HG02970 (cell line): ENCODE measurements around the gene TTLL10.
"Not testable (repeated sequence)": the region's sequence is repeated elsewhere in the genome, so short reads cannot be mapped to it uniquely, and the experiment has no call there.

Source experiments
- ATAC-seq: cut with Tn5 transposase; IDR thresholded peaks from one replicate; pipeline ENCODE4 v1.9.1; 2021; ENCODE audit warnings: mild to moderate bottlenecking, moderate library complexity, moderate number of reproducible peaks; ENCODE audit not compliant: unreplicated experiment, low FRiP score

TTLL10 gene

DNA sequence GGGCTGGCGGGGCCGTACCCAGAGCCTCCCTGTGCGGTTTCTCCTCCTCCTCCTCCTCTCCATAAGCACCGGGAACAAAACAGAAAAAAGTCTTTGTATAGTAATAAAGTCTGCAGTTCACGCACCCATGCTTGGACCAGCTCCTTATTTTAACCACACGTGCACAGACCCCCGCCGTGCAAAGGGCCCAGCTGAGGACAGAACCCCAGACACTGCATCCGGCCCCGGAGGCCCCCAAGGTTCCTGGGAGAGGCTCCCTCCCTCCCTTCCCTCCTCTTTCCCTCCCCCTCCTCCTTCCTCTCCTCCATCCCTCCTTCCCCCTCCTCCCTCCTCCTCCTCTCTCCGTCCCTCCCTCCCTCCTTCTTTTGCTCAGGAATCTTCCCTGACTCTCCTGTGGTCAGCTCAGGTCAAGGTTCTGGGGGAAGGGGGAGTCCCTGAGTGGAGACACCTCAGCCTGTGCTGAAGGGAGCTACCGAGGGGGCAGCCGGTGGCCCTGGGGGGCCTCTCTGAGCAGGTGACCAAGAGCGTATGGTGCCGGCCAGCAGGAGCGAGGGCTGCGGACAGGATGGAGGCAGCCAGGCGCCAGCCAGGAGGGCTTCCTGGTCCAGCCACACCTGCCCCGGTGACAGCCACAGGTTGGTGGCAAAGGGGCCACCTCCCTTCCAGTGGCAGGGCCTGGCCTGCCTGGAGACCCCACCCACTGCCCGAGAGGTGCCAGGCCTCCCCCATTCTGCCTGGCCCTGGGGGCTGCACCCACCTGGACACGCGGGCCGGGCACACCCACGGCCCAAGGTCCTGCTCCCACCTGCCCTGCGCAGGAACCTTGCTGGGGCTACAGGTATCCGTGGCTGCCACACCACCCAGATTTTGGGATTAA lies 3.2 kb upstream of the TTLL10 start:
- no peak for ATAC-seq

DNA sequence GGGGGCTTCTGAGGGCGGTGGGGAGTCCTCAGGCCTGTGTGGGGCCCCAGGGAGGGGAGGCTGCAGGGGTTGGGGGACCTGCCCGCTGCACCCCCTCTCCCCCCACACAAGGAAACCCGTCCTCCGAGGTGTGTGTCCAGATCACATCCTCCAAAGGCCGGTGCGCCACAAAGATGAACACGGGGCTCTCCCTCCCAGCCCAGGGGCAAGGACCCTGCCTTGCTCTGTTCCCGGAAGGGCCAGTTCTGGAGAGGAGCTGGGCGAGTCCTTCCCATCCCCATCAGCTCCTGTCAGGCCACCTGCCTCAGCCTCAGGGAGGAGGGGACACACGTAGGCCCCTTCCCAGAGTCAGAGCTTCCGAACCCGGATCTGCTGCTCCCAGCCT lies 2.5 kb upstream of the TTLL10 start:
- no peak for ATAC-seq

DNA sequence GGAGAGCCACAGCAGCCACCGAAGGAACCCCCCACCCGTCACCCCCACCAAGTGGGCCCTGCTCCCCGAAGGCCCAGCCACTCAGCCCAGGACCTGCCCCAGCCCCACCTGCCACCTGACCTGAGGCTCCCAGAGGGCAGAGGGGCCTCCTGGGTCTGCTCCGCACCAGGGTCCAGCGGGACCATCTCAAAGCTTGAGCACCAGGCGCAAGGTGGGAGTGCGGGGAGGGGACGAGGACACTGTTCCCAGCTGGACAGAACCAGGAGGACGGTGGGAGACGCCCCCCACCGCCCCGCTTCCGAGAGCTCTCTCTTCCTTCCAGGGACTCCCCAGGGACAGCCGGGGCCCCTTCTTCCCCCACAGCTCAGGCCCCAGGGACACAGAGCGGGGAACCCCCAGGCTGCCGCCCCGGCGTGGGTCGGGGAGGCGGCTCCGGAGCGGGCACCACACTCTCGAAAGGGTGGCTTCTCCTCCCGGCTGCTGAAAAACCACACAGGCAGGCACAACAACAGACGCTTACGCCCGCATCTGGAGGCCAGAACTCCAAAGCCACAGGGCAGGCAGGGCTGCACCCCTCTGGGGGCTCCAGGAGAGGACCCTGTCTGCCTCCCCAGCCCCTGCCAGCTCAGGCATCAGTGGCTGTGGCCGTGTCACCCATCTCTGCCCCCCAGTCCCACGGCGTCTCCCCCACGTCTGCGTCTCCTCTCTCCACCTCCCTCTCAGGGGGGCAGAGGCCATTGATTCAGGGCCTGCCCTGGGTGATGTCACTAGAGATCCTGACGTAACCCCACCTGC lies 1.9 kb upstream of the TTLL10 start:
- ATAC-seq: no peak

DNA sequence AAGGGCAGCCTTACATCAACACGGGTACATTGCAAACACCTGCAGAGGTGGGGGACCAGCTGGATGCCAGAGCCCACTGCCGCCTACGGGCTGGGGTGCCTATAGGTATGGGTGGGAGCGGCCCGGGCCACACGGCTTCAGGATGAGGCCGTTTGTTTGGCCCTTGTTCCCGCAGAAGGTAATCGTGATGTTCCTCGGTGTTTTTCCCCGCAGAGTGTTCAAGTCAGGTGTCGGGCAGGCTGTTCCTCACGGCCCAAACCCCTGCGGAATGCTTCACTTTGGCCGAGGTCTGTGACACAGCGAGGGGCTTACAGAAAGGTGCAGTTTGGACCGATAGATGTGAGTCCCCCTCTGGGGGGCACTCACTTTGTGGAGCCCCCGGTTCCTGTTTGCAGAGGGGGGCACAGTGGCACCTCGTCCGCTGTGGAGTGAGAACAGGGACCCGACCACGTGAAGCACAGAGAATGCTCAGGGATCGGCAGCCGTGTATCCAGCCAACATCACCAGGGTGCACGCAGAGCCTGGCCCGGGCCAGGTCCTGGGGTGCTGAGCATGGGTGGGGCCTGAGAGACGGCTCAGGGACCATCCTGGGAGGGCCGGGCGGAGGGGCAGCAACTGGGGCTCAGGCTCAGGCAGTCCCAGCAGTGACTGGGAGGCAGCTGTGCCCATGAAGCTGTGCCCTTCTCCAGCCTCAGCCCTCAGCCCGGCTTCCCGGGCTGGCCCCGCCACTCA lies 453 bp upstream of the TTLL10 start:
- no peak for ATAC-seq

DNA sequence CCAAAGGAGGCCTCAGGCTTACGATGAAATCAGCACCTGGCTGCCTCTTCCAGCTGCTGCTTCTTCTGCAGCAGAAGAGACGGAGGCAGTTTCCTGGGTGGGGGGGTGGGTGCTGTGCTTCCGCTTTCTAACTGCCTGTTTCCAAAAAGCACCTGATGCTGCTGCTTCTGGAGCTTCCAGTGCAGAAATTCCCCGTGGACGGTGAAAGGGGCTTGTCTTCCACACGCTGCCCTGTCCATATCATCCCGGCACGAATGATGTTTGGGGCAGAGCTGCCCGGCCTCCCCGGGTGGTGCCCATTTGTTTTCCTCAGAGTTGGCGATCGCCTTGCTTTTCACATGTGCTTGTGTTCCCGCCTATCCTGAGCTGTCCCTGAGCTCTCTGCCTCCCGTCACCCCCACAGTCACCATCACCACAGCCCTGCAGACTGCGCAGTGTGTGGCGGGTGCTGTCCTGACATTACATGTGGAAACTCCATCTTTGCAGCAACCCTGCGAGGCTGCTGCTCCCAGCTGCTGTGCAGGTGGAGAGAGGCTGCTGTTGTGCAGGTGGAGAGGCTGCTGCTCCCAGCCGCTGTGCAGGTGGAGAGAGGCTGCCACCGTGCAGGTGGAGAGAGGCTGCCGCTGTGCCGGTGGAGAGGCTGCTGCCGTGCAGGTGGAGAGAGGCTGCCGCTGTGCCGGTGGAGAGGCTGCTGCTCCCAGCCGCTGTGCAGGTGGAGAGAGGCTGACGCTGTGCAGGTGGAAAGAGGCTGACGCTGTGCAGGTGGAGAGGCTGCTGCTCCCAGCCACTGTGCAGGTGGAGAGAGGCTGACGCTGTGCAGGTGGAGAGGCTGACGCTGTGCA lies 1.8 kb downstream of the TTLL10 start:
- ATAC-seq: no peak

DNA sequence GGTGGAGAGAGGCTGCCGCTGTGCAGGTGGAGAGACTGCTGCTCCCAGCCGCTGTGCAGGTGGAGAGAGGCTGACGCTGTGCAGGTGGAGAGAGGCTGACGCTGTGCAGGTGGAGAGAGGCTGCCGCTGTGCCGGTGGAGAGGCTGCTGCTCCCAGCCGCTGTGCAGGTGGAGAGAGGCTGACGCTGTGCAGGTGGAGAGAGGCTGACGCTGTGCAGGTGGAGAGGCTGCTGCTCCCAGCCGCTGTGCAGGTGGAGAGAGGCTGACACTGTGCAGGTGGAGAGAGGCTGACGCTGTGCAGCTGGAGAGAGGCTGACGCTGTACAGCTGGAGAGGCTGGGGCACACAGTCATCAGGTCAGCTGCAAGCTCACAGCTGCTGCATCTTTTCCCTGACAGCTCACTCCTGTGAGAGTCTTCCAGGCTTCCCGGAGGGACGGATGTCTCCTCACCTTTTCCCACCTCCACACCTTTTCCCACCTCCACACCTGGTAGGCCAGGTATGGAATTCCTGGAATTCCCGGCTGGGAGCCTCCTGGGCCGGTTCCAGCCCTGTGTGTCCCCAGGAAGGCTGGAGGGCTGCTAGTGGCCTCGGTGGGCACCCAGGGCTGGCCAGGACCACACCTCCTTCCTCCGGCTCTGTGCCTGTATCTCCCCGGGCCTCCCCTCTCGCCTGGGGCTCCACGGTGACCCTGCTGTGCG lies 2.5 kb downstream of the TTLL10 start:
- not testable (repeated sequence) for ATAC-seq

DNA sequence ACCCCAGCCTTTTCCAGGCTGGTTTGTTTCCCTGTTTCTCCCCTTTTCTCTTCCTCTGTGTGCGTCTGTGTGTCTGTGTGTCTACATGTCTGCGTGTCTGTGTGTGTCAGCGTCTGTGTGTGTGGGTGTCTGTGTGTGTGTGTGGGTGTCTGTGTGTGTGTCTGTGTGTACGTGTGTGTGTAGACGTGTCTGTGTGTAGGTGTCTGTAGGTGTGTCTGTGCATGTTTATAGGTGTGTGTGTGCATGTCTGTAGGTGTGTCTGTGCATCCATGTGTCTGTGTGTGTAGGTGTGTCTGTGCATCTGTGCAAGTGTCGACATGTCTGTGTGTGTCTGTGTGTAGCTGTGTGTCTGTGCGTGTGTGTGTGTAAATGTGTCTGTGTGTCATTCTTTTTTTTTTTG lies 3.3 kb downstream of the TTLL10 start:
- ATAC-seq: no peak

DNA sequence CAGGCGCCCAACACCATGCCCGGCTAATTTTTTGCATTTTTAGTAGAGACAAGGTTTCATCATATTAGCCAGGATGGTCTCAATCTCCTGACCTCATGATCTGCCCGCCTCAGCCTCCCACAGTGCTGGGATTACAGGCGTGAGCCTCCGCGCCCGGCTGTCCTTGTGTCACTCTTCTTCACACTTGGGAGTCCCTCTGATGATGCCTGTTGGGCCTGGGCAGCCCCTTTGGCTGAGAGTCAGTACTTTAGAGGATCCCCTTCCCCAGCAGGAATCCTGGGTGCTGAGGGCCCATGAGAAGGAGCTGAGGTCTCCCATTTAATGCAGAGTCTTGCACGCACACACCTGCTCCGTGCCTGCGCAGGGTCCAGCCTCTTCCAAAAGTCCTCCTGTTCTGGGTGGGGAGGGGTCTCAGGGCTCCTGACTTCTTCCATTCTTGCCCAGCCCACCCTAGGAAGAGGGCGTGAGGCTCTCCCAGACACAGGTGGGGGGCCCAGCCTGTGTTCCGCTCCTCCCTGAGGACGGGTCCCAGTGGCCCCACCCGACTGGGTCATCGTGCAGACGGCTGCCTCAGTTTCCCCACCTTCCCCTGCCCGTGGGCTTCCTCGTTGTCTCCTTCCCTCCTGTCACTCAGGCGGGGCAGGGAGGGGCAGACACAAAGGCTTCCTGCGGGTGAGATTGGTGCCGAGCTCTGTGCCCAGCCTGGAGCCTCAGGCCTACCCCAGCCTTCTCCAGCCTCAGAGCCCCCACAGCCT lies 3.9 kb downstream of the TTLL10 start:
- ATAC-seq: no peak

DNA sequence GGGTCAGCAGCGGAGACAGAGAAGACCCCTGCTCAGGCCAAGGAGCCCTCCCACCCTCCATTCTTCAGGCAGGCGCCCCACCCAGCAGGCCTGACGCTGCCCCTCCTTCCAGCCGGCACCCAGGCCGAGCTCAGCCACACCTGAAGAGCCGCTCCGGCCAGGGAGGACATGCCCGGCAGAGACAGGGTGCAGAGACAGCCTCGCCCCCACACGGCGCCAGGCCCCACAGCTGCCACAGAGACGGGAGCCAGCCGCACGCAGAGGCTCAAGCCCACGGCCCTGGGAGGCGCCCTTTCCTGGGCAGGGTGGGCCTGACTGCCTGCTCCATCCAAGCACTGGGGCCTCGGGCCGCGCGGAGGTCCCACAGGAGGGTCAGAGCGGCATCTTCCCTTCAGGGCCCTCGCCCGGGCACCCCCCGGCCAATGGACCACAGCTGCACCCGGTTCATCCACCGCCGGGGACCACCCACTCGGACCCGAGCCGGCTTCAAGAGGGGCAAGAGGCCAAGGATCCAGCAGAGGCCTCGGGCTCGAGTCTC lies 5.2 kb downstream of the TTLL10 start:
- no peak for ATAC-seq

DNA sequence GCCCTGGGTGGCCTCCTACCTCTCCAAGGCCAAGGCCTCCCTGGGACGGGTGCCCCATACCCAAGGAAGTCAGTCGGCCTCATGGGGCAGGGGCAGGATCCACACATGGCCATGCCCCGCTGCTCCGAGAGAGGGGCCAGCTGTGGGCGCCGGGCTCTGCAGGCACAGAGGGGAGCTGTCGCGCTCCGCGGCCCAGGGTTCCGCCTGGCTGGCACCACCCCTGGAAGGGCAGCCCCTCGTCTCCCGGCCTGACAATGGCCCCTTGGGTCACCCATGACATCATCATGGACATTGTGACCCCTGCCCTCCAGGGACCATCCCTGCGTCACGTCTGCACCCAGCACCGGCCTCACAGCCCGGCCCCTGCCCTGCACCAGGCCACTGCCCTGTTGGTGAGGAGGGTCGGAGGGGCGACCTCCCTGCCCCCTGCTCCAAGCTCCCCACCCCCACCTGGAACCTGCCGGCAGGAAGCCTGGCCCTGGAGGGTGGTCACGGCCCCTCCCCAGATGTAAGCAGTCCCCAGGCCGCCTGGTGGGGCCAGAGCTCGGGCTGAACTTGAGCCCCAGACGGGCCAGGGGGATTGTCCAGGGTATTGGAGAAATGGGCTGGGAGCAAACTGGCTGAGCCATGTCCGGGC lies 5.8 kb downstream of the TTLL10 start:
- ATAC-seq: no peak

DNA sequence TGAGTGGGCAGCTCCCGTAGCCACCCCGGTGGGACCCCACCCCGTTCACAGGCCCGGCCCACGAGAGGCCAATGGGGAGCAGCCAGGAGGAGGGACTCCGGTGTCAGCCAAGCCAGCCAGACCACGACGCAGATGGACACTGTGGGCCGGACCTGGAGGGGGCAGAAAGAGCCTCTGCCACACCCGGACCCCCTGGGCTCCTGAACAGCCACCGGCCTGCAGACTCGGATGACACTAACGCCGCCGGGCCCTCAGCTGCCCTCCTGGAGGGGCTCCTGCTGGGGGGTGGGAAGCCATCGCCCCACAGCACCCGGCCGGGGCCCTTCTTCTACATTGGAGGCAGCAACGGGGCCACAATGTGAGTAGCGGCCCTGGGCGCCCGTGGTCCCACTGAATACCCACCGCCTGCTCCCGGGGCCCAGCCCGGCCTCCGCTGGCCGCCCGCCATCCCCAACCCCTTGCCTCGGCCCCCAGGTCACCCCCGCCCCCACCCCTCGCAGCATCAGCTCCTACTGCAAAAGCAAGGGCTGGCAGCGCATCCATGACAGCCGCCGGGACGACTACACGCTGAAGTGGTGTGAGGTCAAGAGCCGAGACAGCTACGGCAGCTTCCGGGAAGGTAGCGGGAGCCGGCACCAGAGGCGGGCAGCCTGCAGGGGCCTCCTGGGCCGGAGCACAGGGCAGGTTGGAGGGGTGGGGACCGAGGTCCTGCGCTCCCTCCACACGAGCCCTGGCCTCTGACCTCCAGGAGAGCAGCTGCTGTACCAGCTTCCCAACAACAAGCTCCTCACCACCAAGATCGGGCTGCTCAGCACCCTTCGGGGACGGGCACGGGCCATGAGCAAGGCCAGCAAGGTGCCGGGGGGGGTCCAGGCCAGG lies 6.5 kb downstream of the TTLL10 start:
- no peak for ATAC-seq

DNA sequence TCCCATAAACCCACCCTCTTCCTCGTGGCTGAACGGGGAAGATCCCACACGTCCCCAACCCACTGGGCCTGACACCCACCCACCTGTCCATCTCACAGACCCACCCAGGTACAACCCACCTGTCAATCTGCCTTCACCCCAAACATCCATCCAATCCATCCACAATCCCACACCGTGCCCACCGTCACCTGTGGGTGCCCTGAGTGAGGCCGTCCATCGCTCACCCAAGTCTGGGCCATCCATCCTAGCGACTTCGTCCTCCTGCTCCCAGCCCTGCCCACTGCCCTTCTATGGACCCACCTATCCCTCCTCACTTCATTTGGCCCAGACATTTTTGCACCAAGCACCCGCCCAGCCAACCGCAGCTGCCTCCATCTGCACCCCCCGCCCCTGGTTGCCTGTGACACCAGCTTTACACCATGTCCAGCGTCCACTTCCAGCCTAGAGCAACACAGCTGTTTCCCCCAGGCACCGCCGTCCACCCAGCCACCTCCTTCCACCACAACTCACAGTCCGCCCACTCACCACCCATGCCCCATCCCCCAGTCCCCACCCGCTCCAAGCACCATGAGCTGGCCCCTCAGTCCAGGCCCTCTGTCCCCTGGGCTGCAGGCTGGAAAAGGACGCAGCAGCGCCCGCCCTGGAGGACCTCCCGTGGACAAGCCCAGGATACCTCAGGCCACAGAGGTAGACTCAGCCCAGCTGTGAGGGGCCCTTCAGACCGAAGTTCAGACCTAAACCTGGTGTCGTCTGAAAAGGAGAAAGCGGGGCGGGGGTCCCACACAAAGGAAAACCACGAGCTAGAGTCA lies 7.7 kb downstream of the TTLL10 start:
- ATAC-seq: no peak

DNA sequence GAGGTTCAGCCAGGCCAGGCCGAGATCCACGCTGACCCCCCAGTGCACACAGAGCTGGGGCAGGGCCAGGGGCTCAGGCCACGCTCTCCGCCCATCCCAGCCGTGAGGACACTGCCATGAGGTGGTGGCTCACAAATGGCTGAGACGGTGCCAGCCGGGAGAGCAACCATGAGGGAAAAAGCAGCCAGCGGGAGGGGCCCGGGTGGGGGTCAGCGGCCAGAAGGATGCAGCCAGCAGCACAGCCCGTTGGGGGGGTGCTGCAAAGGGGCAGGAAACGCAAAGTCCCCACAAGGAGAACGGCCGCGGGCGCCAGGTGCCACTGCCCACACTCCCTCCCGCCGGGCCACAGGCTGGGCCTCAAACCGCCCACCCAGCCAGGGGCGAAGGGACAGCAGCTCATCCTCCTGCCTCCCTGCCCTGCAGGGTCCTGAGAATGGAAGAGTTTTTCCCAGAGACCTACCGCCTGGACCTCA lies 8.3 kb downstream of the TTLL10 start:
- ATAC-seq: no peak

DNA sequence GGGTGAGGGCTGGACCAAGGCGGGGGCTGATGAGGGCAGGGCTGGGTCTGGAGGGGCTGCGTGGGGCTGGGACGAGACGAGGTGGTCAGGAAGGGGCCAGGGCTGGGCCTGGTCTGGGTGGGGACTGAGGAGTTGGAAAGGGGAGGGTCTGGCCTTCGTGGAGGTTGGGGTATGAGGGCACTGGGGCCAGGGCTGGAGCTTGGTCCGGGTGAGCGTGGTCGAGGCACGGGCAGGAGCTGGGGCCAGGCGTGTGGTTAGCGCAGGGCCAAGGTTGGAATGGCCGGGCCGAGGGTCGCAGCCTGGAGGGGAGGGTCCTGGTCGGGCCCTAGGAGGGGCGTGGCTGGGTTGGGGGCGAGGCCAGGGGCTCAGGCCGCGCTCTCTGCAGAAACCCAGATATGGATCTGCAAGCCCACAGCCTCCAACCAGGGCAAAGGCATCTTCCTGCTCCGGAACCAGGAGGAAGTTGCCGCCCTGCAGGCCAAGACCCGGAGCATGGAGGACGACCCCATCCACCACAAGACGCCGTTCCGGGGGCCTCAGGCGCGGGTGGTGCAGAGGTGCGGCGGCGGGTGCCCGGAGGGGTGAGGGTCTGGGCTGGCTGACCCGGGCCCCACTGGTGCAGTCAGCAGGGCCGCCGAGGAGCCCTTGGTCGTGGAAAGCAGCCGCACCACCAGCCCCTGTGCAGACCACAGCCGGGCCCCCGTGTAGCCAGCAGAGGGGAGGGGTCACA lies 9.0 kb downstream of the TTLL10 start:
- ATAC-seq: no peak

DNA sequence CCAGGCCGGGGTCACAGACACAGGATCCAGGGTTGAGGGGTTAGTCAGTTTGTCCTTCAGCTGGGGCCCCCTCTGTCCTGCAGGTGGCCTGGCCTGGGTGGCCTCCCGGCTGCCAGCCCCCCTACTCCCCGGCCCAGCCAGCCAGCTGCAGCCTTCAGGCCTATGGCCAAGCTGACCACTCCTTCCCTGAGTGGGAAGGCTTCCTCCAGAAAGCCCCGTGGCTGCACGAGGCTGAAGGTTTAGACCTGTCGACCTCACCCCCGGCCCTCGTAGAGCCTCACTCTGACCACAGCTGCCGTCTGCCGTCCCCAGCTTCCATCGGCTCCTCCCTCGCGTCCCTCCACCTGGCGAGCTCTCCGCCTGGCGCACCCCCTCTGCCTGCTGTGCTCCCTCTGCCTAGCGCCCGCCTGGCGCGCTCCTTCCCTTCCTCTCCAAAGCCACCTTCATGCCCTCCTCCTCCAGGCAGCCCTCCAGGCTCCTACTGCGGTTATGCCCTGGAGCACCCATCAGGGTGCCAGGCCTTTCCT lies 9.6 kb downstream of the TTLL10 start:
- no peak for ATAC-seq
